Activated CD8-positive, alpha-beta memory T cell treated with anti-CD3 and anti-CD28 coated beads for 24 hours (primary cell): ENCODE data around the gene TRAF6.

Source experiments
- DNase-seq: peaks from one replicate; pipeline ENCODE4 v3.0.0-alpha.2; 2020

The TRAF6 gene

GRCh38 chr11:36456156-36456555 is 53.9 kb downstream of the TRAF6 start:
- no peak for DNase-seq

DNA sequence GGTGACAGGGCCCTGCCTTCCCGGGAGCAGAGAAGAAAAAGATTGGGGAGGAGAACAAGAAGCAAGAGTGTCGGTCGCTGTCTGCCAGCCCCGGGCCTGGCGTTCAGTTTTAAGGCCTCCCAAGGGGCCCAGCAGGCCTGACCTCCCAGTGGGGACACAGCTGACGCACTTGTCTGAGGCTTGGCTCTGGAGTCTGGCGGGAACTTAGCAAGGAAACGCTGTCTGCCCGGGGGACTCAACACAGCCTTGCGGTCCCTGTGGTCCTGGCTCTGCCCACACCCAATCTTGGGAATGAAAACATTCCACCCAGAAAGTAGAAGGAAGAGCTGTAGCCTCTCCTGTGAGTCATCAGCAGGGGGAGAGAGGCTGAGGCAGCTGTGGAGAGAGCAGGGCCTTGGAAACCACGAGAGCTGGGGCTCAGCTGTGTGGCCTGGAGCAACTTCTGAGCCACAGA is 54.4 kb downstream of the TRAF6 start:
- DNase-seq = no peak

DNA sequence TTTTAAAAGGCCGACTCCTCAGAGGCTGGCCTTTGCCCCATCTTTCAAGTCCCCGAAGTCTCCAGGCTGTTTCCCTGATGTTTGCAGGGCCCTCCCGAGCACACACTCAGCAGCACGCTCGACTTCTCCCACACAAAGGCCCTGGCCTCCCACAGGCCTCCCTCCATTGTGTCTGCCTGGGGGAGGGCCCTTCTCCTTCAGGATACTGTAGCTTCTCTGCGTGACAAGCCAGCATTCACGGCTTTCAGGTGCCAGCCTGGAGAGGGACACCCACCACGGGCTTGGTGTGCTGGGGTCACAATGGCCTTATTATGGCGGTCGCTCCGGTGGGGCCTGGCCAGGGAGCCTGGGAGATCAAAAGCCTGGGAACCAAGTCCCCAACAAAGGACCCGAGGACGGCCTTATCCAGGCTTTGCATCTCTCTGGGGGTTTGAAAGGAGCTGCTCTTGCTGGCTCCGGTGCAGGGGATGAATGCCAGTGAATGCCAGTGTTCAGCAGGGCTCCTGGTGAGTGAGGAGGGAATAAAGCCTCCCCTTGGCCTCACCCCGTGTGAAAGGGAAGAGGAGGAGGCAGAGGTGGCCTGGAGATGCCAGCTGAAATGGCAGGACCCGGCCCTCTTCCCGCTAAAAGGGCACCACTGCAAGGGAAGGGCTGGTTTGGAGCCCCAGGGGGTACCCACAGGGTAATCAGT is 55.0 kb downstream of the TRAF6 start:
- DNase-seq = no peak

- DNase-seq = no peak
Observed at GRCh38 chr11:36454551-36454940, 55.5 kb downstream of the TRAF6 start.

- DNase-seq = no peak
Observed at GRCh38 chr11:36453678-36454077, 56.4 kb downstream of the TRAF6 start.

DNA sequence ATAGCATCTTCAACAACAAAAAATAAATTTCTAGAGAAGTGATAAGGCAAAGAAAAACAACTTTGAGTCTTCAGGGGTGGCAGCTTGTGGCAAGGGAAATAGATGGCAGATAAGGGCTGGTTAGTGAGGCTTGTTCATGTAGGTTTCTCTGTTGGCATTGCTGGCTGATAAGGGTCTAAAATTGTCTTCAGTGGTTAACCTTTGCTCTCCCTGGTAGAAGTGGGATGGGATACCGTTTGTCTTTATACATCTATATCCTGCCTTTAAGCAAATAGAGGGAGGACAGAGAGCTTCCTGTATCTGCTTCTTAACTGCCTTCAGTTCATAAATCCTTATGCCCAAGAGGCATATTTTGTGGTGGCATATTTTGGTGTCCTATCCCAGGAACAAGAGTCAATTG is 57.1 kb downstream of the TRAF6 start:
- DNase-seq = no peak

GRCh38 chr11:36452236-36452940 is 57.7 kb downstream of the TRAF6 start:
- DNase-seq = no peak

- DNase-seq = no peak
Observed at GRCh38 chr11:36451681-36452080, 58.4 kb downstream of the TRAF6 start.

- no peak for DNase-seq
Observed at GRCh38 chr11:36451045-36451444, 59.0 kb downstream of the TRAF6 start.

DNA sequence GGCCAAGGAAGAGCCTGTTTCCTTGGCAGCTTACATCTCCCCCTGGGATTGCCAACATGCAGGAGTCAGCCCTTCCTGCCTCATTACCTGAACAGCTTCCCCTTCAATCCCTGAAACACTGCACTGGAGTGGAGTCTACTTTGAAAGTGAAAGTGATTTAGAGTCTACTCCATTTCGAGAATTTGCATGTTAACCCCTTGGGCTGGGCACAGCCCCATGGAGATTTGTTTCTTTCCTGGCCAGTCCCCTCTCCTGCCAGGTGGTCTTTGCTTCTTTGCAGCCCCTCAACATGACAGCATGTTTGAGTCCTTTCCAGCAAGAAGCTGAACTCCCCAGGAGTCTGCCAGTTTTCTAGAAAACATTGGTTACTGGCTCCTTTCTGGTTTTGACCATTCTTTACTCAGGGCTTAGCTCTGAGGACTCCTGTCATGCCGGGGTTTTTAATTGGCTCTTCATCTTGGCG is 59.9 kb downstream of the TRAF6 start:
- no peak for DNase-seq

- DNase-seq = no peak
Observed at GRCh38 chr11:36449561-36450096, 60.4 kb downstream of the TRAF6 start.

DNA sequence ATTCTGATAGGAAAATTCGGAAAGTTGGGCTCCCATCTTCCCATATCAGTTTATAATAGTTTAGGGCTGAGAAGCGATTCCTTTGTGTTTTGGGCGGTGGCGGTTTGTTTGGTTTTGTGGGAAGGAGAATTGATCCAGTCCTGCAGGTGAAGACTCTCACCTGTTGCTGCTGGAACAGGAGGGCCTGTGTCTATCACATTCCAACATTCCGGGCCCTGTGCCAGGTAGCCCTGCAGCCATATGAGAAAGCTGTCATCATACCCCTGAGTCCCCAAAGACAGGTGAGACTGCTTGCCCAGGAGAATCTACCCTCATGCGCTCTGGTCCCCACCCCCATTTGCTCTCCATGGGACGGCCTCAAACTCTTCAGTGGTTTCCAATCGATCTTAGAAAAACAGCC is 62.1 kb downstream of the TRAF6 start:
- DNase-seq = no peak

DNA sequence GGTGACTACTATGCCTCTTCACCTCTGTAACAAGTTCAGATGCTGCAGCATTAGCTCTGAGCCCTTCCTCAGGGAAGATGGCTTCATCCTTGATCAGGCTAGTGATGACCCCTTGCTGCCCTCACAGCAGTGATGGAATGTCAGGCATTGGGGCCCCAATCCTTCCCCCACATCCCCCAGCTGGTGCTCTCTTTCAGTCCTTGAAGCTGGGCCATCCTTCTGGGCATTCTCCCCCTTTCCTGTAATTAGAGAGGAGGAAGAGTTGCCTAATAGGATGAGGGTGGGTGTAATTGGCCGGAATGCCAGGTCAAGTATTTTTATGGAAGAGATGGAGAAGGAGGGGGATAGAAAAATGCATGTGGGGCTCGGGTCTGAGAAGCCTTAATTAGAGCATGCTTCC is 62.6 kb downstream of the TRAF6 start:
- no peak for DNase-seq

DNA sequence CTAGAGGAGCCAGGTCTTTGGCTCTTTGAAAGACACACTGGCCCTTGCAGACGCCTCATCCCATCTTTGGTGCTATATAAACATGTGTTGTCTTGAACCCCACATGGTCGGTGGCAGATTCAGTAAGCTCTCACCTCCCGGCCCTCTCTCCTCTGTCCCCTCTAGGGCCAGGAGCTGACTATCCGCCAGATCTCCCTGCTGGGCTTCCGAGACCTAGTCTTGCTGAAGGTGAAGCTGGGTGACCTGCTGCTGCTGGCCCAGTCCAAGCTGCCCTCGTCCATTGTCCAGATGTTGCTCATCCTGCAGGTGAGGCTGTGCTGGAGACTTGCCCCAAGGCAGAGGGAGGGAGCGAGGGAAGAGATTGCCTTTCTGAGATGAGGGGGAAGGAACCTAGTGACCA is 63.9 kb downstream of the TRAF6 start:
- DNase-seq = no peak

GRCh38 chr11:36443661-36444060 is 66.4 kb downstream of the TRAF6 start:
- DNase-seq = no peak

DNA sequence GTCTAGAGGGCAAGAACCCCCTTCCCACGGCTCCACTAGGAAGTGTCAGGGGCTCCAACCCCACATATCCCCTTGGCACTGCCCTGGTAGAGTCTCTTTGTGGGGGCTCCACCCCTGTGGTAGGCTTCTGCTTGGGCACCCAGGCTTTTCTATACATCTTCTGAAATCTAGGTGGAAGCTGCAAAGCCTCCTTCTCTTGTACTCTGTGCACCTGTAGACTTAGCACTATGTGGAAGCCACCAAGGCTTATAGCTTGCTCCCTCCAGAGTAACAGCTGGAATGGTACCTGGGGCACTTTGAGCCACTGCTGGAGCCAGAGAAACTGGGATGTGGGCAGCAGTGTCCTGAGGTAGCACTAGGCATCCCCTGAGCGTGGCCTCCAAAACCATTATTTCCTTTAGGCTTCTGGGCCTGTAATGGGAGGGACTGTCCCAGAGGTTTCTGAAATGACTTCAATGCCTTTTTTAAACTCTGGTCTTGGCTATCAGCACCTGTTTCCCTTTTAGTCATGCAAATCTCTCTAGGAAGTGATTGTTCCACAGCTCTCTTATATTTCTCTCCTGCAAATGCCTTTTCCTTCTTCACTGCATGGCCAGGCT is 68.4 kb downstream of the TRAF6 start:
- no peak for DNase-seq

DNA sequence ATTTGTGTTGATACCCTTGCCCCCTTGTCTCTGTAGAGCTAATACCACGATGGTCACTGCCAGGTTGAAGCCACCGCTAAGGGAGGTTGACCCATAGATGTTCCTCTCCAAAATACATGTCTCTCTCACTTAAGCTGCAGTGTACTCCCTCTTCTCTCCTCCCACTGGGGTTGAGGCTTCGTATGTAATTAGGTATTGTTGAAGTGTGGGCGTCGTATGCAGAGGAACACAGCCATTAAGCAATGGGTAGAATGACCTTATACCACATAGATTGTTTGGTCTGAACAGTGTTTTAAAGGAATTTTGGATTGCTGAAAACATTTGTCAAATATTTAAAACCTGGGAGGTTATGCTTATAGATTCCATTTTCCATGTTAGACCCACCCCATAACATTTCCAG is 71.9 kb downstream of the TRAF6 start:
- no peak for DNase-seq

GRCh38 chr11:36437413-36437812 is 72.7 kb downstream of the TRAF6 start:
- no peak for DNase-seq
